Camera-type eye (tissue), 1 donor: ENCODE results near the gene EIF3D. TPM values are rescaled to one million over a fixed set of nuclear protein-coding genes. Genes with fewer than 3 reads are reported as not detected.

Experiments
- total RNA-seq: library from RNA; depleted of rRNA; stranded (reverse); fragments of >200 nt; gene quantifications from one replicate; pipeline ENCODE4 v1.2.3, GENCODE V29; 2014

EIF3D gene, protein sequence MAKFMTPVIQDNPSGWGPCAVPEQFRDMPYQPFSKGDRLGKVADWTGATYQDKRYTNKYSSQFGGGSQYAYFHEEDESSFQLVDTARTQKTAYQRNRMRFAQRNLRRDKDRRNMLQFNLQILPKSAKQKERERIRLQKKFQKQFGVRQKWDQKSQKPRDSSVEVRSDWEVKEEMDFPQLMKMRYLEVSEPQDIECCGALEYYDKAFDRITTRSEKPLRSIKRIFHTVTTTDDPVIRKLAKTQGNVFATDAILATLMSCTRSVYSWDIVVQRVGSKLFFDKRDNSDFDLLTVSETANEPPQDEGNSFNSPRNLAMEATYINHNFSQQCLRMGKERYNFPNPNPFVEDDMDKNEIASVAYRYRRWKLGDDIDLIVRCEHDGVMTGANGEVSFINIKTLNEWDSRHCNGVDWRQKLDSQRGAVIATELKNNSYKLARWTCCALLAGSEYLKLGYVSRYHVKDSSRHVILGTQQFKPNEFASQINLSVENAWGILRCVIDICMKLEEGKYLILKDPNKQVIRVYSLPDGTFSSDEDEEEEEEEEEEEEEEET
- 272 TPM for total RNA-seq

DNA sequence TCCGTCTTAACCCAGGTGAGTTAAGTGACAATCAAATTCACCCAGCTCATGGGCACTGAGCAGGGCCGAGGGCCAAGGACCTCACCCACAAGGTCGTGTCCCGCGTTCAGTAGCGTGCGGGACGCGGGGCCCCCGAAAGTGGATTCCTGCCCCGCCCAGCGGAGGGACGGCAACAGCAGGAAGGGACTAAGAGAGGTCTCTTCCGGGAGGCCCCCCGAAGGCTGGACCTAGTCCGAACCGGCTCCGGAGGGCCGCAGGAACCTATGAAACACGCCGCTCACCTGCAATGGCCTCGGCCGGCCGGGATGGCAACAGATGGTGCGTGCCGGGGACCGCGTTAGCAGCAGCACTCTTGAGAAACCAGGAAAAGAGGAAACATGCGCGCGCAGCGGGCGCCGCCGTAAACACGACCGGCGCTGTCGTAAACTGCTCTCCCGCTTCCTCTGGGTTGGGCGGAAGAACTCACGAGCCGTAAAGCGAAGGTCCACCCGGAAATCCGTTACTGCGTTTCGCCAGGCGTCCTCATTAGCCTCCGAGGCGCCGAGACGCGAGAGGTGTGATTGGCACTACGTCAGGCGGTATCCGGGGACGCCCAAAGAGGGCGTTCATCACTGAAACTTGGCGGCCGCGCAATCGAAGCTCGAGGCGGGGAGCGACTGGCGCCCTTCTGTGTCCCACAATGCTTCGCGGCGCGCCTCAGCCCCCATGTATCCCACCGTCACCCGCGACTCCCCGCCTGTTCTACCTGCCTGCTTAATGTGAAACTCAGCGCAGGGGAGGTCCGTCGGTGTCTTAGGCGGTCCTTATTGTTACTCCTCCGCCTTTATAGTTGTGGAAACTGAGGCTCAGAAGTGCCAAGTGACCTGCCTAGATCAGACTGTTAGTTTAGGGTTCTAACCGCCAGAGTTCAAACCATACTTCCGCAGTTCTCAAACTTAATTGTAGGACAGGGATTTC lies at the start of gene EIF3D:
Gene EIF3D, minus strand, starts transcription at position 372 of the 957 bp plus-strand sequence. CDS start 3,045 bp downstream, outside the sequence.

DNA sequence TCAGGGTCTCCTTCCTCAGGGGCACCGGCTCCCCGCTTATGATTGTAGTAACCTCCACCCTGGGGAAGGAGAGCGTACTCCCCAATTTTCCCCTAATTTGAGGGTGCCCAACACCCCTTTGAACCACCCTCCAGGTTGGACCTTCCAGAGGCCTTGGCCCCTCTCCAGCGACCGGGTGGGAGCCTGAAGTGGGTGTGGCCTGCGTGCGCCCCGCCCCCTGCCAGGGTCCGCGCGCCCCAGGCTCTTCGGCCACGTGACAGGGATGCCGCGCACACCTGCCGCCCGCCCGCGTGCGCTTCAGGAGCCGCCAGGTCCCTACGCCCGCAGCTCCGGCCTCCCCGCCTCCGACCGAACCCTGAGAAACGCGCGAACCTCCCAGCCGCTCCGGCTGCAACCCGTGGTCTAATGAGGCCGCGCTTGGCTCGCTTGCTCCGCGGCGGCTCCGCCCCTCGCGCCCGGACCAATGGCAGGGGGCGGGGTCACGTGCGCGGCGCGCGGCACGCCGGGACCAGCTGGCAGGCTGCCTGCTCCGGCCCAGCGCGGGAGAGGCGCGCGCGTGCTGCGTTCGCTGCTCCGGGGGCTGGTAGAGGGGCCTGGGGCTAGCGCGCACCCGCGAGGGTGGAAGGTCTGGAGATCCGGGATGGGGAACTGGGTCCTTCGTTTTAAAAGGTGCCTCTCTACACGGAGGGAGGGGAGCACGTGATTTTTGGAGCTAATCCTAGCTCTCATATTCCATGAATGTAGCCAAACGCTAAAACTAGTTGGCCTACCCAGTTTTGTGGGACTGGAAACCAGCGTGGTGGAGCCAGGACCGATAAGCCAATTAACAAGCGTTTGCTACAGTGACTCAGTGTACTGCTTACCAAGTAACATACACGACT lies 22.1 kb downstream of the EIF3D start, which contains the start of gene FOXRED2:
Gene FOXRED2, minus strand, starts transcription at position 404 of the 881 bp plus-strand sequence. CDS start 618 bp downstream, outside the sequence.

DNA sequence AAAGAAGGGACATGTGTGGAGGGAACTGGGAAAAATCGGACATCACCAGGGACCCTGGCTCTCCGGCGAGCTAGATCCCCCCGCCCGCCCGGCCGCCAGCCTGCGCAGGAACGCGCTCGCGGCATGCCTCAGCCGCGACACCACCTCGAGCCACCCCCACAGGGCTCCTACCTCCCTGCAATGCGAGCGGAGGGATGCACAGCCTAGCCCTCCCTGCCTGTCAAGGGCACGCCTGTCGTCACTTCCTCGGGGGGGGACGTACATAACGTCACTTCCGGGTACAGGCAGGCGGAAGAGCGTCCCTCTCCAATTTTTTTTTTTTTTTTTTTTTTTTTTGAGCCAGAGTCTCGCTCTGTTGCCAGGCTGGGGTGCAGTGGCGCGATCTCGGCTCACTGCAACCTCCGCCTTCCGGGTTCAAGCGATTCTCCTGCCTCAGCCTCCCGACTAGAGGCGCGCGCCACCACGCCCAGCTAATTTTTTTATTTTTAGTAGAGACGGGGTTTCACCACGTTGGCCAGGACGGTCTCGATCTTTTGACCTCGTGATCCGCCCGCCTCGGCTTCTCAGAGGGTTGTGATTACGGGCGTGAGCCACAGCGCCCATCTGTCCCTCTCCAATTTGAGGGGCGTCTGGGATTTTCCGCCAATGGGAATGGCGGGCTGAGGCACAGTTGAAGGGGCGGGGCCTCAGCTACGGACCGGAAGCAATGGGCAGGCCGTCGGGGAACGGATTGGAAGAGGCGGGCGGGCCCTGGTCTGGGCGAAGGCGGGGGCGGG lies 47.4 kb downstream of the EIF3D start, which contains the start of gene TXN2:
Gene TXN2, minus strand, starts transcription at position 248 of the 776 bp plus-strand sequence. CDS start 803 bp downstream, outside the sequence.

Other genes starting within 250 kb of the EIF3D start
- 151 TPM for gene MYH9, start 141.2 kb downstream of the EIF3D start, total RNA-seq
- 21.8 TPM for gene TXN2, start 47.5 kb downstream of the EIF3D start, total RNA-seq
- gene FOXRED2, start 22.1 kb downstream of the EIF3D start, total RNA-seq = 29.1 TPM
- 1.4 TPM for gene CACNG2, start 174.6 kb upstream of the EIF3D start, total RNA-seq
- gene IFT27, start 247.0 kb upstream of the EIF3D start, total RNA-seq = 23.5 TPM